GM12875 (cell line): ENCODE results near the gene UBE2S.
"Not testable (repeated sequence)": the region's sequence is repeated elsewhere in the genome, so short reads cannot be mapped to it uniquely, and the experiment has no call there.

ENCODE experiments used
- H3K4me3 ChIP-seq: one replicate; pipeline ENCODE4 v1.5.1; 2011; ENCODE audit warnings: low read depth, low read length, control low read depth
- TF ChIP-seq, protein P1 (sequence below): IDR thresholded peaks from 2 replicates; pipeline ENCODE4 v1.5.1; 2011; ENCODE audit warnings: low read depth, mild to moderate bottlenecking, control low read depth, inconsistent platforms, low read length, moderate library complexity, borderline replicate concordance; ENCODE audit not compliant: insufficient read depth

UBE2S gene

GRCh38 chr19:55426042-55426441, 18.5 kb upstream of the UBE2S start:
- no peak overlapping the region for H3K4me3 ChIP-seq

GRCh38 chr19:55424518-55424917, 16.9 kb upstream of the UBE2S start:
- TF ChIP-seq, protein P1, sequence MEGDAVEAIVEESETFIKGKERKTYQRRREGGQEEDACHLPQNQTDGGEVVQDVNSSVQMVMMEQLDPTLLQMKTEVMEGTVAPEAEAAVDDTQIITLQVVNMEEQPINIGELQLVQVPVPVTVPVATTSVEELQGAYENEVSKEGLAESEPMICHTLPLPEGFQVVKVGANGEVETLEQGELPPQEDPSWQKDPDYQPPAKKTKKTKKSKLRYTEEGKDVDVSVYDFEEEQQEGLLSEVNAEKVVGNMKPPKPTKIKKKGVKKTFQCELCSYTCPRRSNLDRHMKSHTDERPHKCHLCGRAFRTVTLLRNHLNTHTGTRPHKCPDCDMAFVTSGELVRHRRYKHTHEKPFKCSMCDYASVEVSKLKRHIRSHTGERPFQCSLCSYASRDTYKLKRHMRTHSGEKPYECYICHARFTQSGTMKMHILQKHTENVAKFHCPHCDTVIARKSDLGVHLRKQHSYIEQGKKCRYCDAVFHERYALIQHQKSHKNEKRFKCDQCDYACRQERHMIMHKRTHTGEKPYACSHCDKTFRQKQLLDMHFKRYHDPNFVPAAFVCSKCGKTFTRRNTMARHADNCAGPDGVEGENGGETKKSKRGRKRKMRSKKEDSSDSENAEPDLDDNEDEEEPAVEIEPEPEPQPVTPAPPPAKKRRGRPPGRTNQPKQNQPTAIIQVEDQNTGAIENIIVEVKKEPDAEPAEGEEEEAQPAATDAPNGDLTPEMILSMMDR = no peak

More at GRCh38 chr19:55426042-55426441, 18.5 kb upstream of the UBE2S start:
- TF ChIP-seq, protein P1 = no peak

DNA sequence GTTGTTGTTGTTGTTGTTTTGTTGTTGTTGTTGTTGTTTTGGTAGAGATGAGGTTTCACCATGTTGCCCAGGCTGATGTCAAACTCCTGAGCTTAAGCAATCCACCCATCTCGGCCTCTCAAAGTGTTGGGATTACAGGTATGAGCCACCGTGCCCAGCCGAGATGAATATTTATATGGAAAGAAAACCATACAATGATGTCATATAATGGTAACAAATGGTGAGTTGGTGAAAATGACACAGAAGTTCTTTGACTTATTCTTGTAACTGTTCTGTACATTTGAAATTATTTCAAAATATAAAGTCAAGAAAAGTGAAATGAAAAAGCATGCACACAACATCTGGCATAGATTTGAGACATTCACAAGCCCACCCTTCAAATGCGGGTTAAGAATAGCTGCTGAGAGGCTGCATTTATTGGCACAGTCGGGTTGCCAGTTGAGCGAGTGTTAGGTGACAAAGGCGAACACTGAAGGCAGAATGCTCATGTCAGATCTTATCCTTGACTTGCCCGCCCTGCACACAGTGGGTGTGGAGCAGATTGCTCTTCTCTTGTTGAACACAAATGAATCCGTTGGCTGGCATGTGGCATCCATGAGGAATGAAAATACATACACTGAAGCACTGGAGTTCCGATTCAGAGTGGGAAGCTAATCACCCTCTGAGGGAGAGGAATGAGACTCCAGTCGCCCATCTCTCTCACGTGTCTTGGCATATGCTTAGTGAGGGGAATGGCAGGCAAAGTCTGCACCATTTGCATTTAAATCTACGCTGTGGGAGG, 15.8 kb upstream of the UBE2S start:
- H3K4me3 ChIP-seq = no peak overlapping the region
- TF ChIP-seq, protein P1 = no peak

More at GRCh38 chr19:55424518-55424917, 16.9 kb upstream of the UBE2S start:
- H3K4me3 ChIP-seq = no peak overlapping the region

GRCh38 chr19:55421281-55421680, 13.7 kb upstream of the UBE2S start:
- H3K4me3 ChIP-seq = not testable (repeated sequence)

DNA sequence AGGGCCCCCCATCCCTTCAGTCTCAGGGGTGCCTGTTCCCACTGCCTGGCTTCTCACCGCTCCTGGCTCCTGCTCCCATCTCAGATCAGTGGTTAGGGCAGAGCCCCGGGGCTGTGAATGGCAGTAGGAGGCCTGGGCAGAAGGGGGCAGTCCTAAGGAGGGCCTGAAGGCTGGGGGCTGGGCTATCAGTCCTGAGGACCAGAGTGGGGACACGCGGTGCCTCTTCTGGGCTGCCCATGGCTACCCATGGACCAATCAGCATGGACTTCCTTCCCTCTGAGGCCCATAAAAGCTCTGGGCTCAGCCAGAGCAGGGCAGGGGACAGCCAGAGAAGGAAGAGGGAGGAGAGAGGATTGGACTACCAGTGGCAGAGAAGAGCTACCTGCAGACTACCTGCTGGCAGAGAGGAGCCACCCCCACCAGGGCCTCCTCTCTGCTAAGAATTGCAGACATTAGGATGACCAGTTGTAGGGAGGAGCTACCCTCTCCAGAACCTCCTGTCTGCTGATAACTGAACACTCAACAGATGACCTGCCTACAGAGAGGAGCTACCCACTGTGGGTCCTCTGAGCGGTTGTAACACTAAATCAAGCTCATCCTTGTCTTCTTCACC, 12.1 kb upstream of the UBE2S start:
- no peak overlapping the region for H3K4me3 ChIP-seq
- TF ChIP-seq, protein P1 = no peak

- TF ChIP-seq, protein P1 = no peak
- no peak overlapping the region for H3K4me3 ChIP-seq
Observed at GRCh38 chr19:55419103-55419502, 11.5 kb upstream of the UBE2S start.

DNA sequence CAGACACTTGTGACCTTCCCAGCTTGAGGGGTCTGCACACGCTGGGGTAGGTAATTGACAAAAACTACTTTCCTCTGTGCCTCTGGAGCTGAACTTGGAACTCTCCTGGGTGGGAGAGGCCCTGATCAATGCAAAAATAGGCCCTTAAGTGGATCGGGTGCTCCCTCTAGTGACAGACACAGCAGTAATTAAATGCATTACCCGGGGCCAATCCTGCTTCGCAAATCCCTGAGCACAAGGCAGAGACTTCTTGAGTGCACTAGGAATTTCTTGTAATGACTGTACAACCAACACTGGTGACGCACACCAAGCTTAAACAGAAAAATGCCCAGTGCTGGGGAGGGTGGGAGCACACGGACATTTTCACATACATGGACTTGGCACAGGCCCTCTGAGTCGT, 10.6 kb upstream of the UBE2S start:
- TF ChIP-seq, protein P1 = peak; percentile 57

More for the DNA sequence above, 10.6 kb upstream of the UBE2S start:
- H3K4me3 ChIP-seq = no peak overlapping the region
